ENCODE results near the gene PSMB5. TPM values are rescaled to one million over a fixed set of nuclear protein-coding genes. Genes with fewer than 3 reads are reported as not detected.

PSMB5 gene
- total RNA-seq, 2 experiments from 2014 or later, result 104 to 129 TPM

DNA sequence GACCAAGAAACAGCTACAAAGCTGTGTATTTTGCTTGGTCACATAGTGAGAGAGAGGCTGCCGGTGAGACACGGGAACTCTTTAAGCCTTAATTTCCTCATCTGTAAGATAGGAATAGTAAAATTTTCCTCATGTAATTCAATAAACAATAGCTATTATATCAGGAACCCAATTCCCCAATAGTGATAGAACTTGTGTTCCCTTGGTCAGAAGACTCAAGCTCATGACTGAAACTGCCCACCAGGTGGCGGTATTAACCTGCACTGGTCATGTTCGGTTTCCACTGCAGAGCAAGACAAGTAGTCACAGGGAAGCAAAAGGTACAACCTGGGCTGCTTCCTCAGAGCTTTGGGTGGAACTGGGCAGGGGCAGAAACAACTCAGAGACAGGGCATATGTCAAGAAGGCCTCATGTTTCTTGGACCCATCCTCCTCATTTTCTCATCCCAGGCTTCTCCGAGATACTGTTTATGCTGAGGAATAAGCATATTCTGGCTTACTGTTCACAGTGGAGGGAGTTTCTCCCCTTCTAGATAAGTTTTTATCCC lies 48.1 kb downstream of the PSMB5 start:
- ATAC-seq (peak; percentile 61), DNase-seq (peak; percentile 95)
- Mint-ChIP-seq H3K27me3 (no peaks in the 10 kb centered on the region), H3K4me3 (no peak overlapping the region), H3K36me3 (ENCODE audit: low read depth) (no peaks in the 10 kb centered on the region), H3K27ac (no peak overlapping the region), H3K4me1 (no peaks in the 10 kb centered on the region), H3K9me3 (ENCODE audit: low read depth) (no peaks in the 10 kb centered on the region)
- intact Hi-C loops (cut with DNase I, micrococcal nuclease), result loop anchor here (1.0 to 10.0 kb wide), 3 partner anchors 72 to 201 kb away; partner anchors contain the start of gene MRPL52 (in 1 of the 2)
- POLR2A ChIA-PET, result interaction anchor here (0.6 to 1.9 kb wide), 4 partner anchors 20 to 71 kb away, joined by 3 to 13 read pairs (median 3); partner anchors contain the start of gene CDH24
- CTCF ChIA-PET, result interaction anchor here (0.5 to 18.1 kb wide), 58 partner anchors 8 to 1924 kb away, joined by 3 to 751 read pairs (median 5); partner anchors contain the start of genes ACIN1, C14orf119, CDH24 and HAUS4

DNA sequence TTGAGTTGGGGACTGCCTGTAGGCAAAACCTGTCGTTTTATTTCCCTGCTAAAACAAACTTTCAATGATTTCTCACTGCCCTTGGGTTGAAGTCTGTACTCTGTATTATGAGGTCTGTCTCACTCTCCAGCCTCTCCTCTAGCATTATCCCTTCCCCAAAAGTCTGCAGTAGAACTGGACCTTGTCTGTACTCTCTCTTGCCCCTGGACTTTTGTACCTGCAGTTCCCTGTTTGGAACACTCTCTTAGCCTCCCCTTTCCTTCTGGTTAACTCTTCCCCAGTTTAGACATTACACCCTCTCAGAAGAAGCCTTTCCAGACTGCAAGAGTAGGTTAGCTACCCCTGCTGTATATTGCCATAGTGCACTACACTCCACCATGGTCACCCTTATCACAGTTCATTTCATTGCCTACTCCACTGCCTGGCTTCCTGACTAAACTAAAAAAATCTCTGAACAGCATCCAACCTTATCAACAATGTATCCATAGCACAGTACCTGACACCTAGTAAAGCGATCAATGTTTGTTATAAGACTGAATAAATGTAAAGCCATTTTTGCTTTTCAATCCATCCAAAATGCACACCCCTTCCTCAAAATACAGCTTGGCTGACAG lies 48.7 kb downstream of the PSMB5 start:
- H3K4me1 Mint-ChIP-seq, result no peaks in the 10 kb centered on the region
- DNase-seq, result no peak
- H3K9me3 Mint-ChIP-seq (ENCODE audit: low read depth), result no peaks in the 10 kb centered on the region
- no peak for ATAC-seq
- no peak overlapping the region for H3K4me3 Mint-ChIP-seq
- POLR2A ChIA-PET, result interaction anchor here (0.5 to 1.9 kb wide), 5 partner anchors 17 to 72 kb away, joined by 3 to 13 read pairs (median 3); partner anchors contain the start of gene CDH24
- no peaks in the 10 kb centered on the region for H3K36me3 Mint-ChIP-seq (ENCODE audit: low read depth)
- intact Hi-C loops (cut with DNase I, micrococcal nuclease), result loop anchor here (1.0 to 10.0 kb wide), 3 partner anchors 72 to 201 kb away; partner anchors contain the start of gene MRPL52 (in 1 of the 2)
- H3K27me3 Mint-ChIP-seq, result no peaks in the 10 kb centered on the region
- H3K27ac Mint-ChIP-seq, result no peak overlapping the region
- CTCF ChIA-PET, result interaction anchor here (0.6 to 18.1 kb wide), 53 partner anchors 9 to 1923 kb away, joined by 3 to 751 read pairs (median 5); partner anchors contain the start of genes ACIN1, C14orf119, CDH24 and HAUS4

DNA sequence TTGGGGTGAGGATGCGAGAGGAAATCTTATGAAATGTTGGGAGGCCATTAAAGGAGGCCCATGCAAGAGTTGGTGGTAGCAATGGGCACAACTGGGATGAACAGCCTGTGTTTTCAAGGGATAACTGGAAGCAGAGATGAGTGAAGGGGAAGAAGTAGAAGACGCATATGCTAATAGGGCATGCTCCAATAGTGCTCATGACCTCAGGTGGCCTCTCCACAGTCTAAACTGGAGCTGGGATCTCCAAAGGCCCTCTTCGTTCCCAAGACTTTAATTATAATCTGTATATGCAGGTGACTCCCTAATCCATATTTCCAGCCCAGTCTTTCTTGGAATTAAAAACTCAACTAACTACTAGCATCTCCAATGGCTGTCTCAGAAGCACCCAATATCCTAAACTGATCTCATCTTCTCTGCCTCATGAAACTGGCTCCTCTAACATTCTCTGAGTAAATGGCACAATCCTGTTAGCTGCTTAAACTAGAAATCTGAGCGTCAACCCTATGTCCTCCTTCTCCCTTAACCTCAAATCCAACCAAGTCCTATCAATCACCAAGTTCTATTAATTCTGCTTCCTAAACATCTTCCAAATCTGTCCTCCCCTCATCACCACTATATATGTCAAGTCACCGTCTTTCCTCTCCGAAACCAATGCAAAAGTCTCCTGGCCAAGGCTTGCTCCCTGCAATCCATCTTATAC lies 49.6 kb downstream of the PSMB5 start:
- no peak for ATAC-seq
- H3K27me3 Mint-ChIP-seq, result no peaks in the 10 kb centered on the region
- H3K9me3 Mint-ChIP-seq (ENCODE audit: low read depth), result no peaks in the 10 kb centered on the region
- CTCF ChIA-PET, result interaction anchor here (0.9 to 18.1 kb wide), 18 partner anchors 9 to 110 kb away, joined by 3 to 751 read pairs (median 18); partner anchors contain the start of genes ACIN1, C14orf119, CDH24 and HAUS4
- intact Hi-C loops (cut with DNase I, micrococcal nuclease), result loop anchor here (5.0 to 10.0 kb wide), 3 partner anchors 113 to 202 kb away; partner anchors contain the start of genes LRP10 (in 1 of the 2) and MRPL52 (in 1 of the 2)
- H3K4me1 Mint-ChIP-seq, result peaks cover 1% of the 10 kb centered on the region
- POLR2A ChIA-PET, result no interaction called here
- no peak overlapping the region for H3K4me3 Mint-ChIP-seq
- DNase-seq, result no peak
- H3K36me3 Mint-ChIP-seq (ENCODE audit: low read depth), result no peaks in the 10 kb centered on the region
- H3K27ac Mint-ChIP-seq, result no peak overlapping the region

DNA sequence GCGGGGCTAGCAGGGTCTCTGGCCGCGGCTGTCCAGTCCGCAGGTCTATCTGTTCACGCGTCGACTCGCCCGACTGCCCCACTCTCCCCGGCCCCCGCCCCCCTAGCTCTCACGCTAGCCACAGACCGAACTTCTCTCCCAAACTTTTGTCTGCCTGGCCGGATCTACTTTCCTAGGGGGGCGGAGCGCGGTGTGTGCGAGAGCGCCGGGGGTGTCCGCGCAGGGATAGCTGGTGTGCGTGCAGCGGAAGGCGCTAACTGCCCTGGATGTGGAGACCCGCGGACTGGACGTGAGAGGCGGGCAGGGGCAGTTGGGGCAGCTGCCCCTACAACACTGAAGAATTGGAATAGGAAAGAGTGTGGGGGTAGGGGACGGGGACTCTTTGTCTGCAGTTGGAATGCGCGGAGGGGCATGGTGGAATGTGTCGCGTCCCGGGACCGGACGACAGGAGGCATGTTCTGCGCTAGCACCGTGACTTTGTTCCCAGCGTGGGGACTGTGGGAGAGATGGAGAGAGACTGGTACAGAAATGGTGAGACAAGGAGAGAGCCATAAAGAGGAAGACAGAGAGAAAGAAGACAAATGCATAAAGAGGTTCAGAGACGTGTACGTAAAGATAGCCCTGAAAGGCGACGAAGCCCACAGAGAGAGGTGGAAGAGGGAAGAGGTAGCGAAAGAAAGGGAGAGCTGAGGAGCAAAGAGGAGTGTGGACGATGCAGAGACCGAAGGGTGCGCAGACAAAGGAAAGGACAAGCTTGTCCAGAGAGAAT lies 52.0 kb downstream of the PSMB5 start, which contains the start of gene AJUBA:
TSS of gene AJUBA (minus strand) at position 75 of the 769 bp plus-strand sequence. CDS start 285 bp downstream, outside the sequence.
- no peaks in the 10 kb centered on the region for H3K36me3 Mint-ChIP-seq (ENCODE audit: low read depth)
- no peak within 1 kb of the TSS for H3K27ac Mint-ChIP-seq
- POLR2A ChIA-PET, result interaction anchor here (1.1 to 1.6 kb wide), 3 partner anchors 25 to 112 kb away, joined by 3 to 6 read pairs (median 4); partner anchors contain the start of genes ACIN1 and C14orf119
- H3K27me3 Mint-ChIP-seq, result no peaks in the 10 kb centered on the region
- H3K9me3 Mint-ChIP-seq (ENCODE audit: low read depth), result no peaks in the 10 kb centered on the region
- peaks cover 7% of the 10 kb centered on the region for H3K4me1 Mint-ChIP-seq
- H3K4me3 Mint-ChIP-seq, result no peak within 1 kb of the TSS
- CTCF ChIA-PET, result interaction anchor here (0.6 to 18.1 kb wide), 31 partner anchors 10 to 864 kb away, joined by 3 to 751 read pairs (median 5); partner anchors contain the start of genes ACIN1, CDH24, HAUS4 and PRMT5
- peak; percentile 79 for ATAC-seq
- intact Hi-C loops (cut with DNase I, micrococcal nuclease), result loop anchor here (1.0 to 10.0 kb wide), 10 partner anchors 9 to 425 kb away; partner anchors contain the start of genes HAUS4 (in 1 of the 2), LRP10 (in 1 of the 2), MRPL52 (in 1 of the 2) and PRMT5 (in 1 of the 2)
- peak; percentile 88 for DNase-seq

DNA sequence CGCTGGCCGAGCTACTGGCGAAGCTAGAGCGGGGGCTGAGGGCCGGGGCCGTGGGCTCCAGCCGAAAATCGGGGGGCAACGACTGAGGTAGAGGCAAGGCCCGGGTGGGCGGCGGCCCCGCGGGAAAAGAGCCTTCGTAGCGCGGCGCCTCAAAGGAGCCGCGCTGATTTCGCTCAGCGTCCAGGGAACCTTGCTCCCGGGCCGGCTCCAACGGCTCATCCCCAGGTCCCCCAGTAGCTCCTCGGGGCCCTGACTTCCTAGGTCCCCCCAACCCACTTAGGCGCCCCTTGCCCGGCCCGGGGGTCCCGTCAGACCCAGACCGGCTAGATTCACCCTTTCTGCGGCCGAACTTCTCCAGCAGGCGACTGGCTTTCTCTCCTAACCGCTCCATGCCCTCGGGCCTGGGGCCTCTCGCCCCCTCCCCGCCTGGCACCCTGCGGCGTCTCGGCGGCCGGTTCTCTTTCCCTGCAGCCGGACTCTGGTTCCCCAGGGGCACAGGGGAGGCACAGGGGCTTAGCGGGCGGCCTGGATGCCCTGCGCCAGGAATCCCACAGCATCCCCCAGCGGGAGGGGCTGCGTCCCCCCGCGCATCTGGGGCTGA lies 52.7 kb downstream of the PSMB5 start:
- Mint-ChIP-seq H3K36me3 (ENCODE audit: low read depth) (no peaks in the 10 kb centered on the region), H3K27me3 (no peaks in the 10 kb centered on the region), H3K9me3 (ENCODE audit: low read depth) (no peaks in the 10 kb centered on the region), H3K4me3 (no peak overlapping the region), H3K4me1 (peaks cover 7% of the 10 kb centered on the region), H3K27ac (no peak overlapping the region)
- peak; percentile 2 for ATAC-seq
- intact Hi-C loops (cut with DNase I, micrococcal nuclease), result loop anchor here (1.0 to 10.0 kb wide), 7 partner anchors 25 to 159 kb away; partner anchors contain the start of genes HAUS4 (in 1 of the 2), LRP10 (in 1 of the 2), MRPL52 (in 1 of the 2) and PRMT5 (in 1 of the 2)
- DNase-seq, result peak; percentile 22
- ChIA-PET CTCF (interaction anchor here (0.6 to 18.1 kb wide), 28 partner anchors 9 to 998 kb away, joined by 3 to 751 read pairs (median 5); partner anchors contain the start of genes CDH24, HAUS4, PRMT5 and RBM23), POLR2A (interaction anchor here (1.6 kb wide), 1 partner anchor 113 kb away, joined by 6 read pairs; the partner anchor contains the start of genes ACIN1 and C14orf119)

DNA sequence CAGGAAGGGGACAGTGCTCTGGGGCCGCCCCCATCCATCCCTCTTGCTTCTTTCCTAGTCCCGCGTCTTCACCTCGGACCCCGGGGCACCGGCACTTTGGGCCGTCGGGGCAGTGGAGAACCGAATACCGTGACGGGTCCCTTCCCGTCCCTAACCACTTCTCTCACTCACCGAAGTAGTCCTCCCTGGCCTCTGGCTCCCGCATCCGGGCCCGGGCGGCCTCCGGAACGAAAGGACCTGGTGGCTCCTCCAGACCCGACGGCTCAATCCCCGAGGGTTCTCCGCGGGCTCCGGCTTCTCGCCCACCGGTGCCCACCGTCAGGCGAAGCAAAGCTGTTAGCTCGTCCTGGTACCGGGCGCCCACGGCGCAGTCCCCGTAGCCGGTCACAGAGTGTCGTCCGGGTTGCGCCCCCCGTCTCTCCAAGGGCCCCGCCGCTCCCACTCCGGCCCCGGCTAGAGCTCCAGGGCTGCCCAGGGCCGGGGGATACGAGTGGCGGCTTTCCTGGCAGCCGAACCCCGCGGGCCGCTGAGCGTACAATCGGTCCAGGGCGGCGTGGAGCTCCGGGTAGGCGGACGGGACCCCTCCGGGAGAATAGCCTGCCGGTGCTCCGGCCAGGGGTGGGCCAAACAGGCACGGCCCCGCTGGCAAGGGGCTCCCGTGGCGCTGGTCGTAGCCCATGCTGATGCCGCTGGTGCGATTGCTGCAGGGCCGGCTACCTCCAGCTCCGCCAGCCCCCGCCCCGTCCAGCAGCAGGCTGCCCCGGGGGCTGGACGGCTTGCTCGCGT lies 53.4 kb downstream of the PSMB5 start:
- H3K9me3 Mint-ChIP-seq (ENCODE audit: low read depth), result no peaks in the 10 kb centered on the region
- ATAC-seq (no peak), DNase-seq (peak; percentile 32)
- peak overlapping the region; percentile 48 for H3K4me3 Mint-ChIP-seq
- CTCF ChIA-PET, result interaction anchor here (0.5 to 18.1 kb wide), 19 partner anchors 9 to 1174 kb away, joined by 3 to 751 read pairs (median 5); partner anchors contain the start of genes CDH24, HAUS4, PRMT5 and RBM23
- intact Hi-C loops (cut with DNase I, micrococcal nuclease), result loop anchor here (5.0 to 10.0 kb wide), 2 partner anchors 109 to 156 kb away; partner anchors contain the start of genes LRP10 (in 1 of the 2) and MRPL52 (in 1 of the 2)
- H3K36me3 Mint-ChIP-seq (ENCODE audit: low read depth), result no peaks in the 10 kb centered on the region
- H3K4me1 Mint-ChIP-seq, result peaks cover 7% of the 10 kb centered on the region
- H3K27ac Mint-ChIP-seq, result no peak overlapping the region
- POLR2A ChIA-PET, result no interaction called here
- H3K27me3 Mint-ChIP-seq, result no peaks in the 10 kb centered on the region

DNA sequence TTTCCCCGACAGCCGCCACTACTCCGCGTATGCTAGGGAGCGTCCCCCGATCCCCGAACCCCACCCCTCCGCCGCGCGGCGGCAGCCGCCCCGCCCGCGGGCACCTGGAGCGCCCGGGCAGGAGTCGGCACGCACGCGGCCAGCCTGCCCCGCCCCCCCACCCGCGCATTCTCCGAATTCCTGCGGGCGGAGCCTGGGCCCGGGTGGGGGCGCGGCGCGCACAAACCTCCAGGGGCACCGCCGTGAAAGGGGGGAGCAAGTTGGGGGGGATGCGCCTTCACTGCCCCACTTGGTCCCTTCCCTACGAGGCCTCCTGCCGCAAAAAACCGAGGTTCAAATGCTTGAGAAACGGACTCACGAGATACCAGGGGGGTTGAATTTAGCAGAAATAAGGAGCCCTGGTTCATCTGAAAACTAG lies 54.0 kb downstream of the PSMB5 start:
- ATAC-seq (no peak), DNase-seq (peak; percentile 56)
- Mint-ChIP-seq H3K4me1 (peaks cover 7% of the 10 kb centered on the region), H3K9me3 (ENCODE audit: low read depth) (no peaks in the 10 kb centered on the region), H3K27me3 (no peaks in the 10 kb centered on the region), H3K36me3 (ENCODE audit: low read depth) (no peaks in the 10 kb centered on the region), H3K27ac (no peak overlapping the region), H3K4me3 (peak overlapping the region; percentile 48)
- intact Hi-C loops (cut with DNase I, micrococcal nuclease), result loop anchor here (5.0 to 10.0 kb wide), 2 partner anchors 108 to 156 kb away; partner anchors contain the start of genes LRP10 (in 1 of the 2) and MRPL52 (in 1 of the 2)
- POLR2A ChIA-PET, result no interaction called here
- CTCF ChIA-PET, result interaction anchor here (0.6 to 18.1 kb wide), 5 partner anchors 8 to 91 kb away, joined by 6 to 751 read pairs (median 37); partner anchors contain the start of genes CDH24 and PRMT5

DNA sequence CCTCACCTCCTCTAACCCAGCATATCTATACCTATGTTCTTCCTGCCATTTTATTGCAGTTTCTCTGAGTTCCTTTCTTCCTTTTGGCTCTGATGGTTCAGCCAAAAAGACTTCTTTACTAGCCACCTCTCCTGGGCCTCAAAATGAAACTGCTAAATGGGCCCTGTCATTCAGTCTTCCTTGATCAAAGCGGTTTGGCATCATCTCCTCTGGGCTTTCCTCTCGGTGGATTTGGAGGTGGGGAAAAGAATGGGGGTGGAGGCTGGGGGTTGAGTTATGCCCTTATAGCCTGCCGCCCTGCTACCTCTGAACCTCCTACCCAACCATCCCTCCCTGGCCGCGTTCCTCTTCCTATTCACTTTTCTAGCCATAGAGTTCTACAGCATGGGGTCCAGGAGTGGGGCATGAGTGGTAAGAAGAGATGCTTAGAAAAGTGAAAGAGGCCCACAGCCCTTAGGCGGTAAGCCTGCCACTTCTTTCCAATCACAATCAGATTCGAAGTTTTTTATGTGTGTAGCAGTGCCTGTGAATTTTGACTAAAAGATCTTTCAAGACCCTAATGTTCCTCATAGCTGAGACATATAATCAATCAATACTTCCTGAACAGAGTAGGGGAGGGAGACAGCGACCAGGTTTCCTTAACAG lies 54.8 kb downstream of the PSMB5 start:
- no peak for ATAC-seq
- CTCF ChIA-PET, result interaction anchor here (18.1 kb wide), 1 partner anchor 80 kb away, joined by 751 read pairs; the partner anchor contains the start of gene CDH24
- Mint-ChIP-seq H3K36me3 (ENCODE audit: low read depth) (no peaks in the 10 kb centered on the region), H3K9me3 (ENCODE audit: low read depth) (no peaks in the 10 kb centered on the region), H3K4me3 (peak overlapping the region; percentile 26), H3K4me1 (peaks cover 7% of the 10 kb centered on the region), H3K27ac (no peak overlapping the region), H3K27me3 (no peaks in the 10 kb centered on the region)
- intact Hi-C loops (cut with DNase I, micrococcal nuclease), result loop anchor here (5.0 to 10.0 kb wide), 2 partner anchors 108 to 155 kb away; partner anchors contain the start of genes LRP10 (in 1 of the 2) and MRPL52 (in 1 of the 2)
- DNase-seq, result no peak
- POLR2A ChIA-PET, result no interaction called here
